ENCODE results near the gene DTHD1. TPM values are rescaled to one million over a fixed set of nuclear protein-coding genes. Genes with fewer than 3 reads are reported as not detected.
A peak's percentile ranks its signal among the peaks of the same experiment; 100 is the strongest.

DTHD1 gene
- total RNA-seq = under 1 TPM; 0.74 to 0.99 TPM

DNA sequence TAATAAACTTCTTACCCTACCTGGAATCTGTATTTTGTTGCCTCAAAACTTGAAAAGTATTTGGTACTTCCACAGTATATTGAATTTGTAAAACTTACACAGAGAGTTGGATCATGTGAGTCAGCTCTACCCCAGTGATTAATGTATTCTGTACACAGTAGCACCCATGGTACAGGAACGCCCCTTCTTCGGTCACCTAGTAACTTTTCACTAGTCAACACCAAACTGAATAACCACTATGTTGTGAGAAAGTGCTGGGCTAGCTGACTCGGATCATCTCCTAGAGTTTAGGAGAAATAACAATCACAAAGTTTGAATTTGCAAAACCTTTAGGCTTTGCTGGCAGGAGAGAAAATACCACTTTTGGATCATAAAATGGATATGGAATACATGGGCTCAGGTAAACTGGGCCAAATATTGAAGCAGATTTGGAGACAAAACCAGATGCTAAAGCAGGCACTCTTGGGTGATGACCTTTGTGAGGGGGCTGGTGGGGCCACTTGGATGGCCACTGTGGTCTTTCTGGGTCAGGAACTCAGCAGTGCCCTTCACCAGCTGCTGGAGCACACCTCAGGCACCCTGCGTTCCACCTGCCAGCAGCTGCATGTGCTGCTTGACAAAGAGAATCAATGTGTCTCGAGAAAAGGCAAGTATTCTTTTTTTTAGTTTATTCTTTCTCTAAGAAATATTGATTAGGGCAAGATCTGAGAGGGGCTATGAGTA is at the start of gene DTHD1:
TSS of gene DTHD1 (plus strand) at position 233 of the 723 bp plus-strand sequence. CDS start at position 376, 143 bp downstream.
- Mint-ChIP-seq H3K27ac (peak within 1 kb of the TSS; percentile 86), H3K4me1 (peaks cover 30% of the 10 kb centered on the region), H3K36me3 (ENCODE audit: low read depth) (peaks cover 6% of the 10 kb centered on the region), H3K9me3 (no peaks in the 10 kb centered on the region), H3K27me3 (no peaks in the 10 kb centered on the region), H3K4me3 (peak within 1 kb of the TSS; percentile 36)
- ATAC-seq (replicated peaks) = peak; percentile 53

GRCh38 chr4:36233567-36234266 is 47.7 kb upstream of the DTHD1 start:
- Mint-ChIP-seq H3K27me3 (no peaks in the 10 kb centered on the region), H3K9me3 (no peaks in the 10 kb centered on the region), H3K4me1 (peaks cover 60% of the 10 kb centered on the region), H3K36me3 (ENCODE audit: low read depth) (peaks cover 75% of the 10 kb centered on the region), H3K27ac (peak overlapping the region; percentile 74), H3K4me3 (peak overlapping the region; percentile 29)
- peak; percentile 68 for ATAC-seq (replicated peaks)

DNA sequence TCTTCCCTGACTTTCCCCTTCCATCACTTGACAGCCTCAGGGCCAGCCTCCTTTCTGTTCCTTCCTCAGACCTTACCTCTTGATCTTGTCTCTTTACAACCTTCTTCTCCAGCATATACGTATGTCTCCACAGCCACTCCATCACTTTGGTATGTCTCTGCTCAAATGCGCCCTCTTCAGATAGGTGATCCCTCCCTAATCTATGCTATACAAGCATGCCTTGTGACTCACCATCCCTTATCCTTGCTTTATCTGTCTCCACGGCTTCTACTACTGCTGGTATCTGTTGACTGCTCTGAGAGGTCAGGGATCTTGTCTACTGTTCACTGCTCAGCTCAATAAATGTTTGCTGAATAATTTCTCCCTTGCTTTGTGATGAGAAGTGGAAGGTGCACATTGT is 46.1 kb upstream of the DTHD1 start:
- Mint-ChIP-seq H3K27me3 (no peaks in the 10 kb centered on the region), H3K4me1 (peaks cover 69% of the 10 kb centered on the region), H3K4me3 (peak overlapping the region; percentile 11), H3K9me3 (no peaks in the 10 kb centered on the region), H3K27ac (no peak overlapping the region), H3K36me3 (ENCODE audit: low read depth) (peaks cover 83% of the 10 kb centered on the region)
- peak; percentile 45 for ATAC-seq (replicated peaks)

DNA sequence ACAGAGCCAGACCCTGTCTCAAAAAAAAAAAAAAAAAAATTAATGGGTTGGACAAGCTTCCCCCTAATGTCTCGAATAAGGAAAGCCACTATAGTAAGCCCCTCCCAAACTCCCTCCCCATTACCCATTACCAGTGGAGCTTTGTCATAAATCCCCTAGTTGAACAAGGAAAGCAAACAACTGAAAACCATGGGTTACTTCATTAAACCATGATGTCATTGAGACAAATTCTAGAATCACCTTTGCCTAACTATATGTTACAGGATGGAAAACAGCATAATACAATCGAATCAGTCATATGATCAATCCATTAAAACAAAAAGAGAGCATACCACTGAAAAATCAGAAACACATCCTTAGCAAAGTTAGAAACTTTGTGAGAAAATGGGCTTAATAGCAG is 45.3 kb upstream of the DTHD1 start:
- peak; percentile 22 for ATAC-seq (replicated peaks)
- Mint-ChIP-seq H3K9me3 (no peaks in the 10 kb centered on the region), H3K36me3 (ENCODE audit: low read depth) (peaks cover 79% of the 10 kb centered on the region), H3K4me1 (peaks cover 69% of the 10 kb centered on the region), H3K4me3 (no peak overlapping the region), H3K27ac (no peak overlapping the region), H3K27me3 (no peaks in the 10 kb centered on the region)

DNA sequence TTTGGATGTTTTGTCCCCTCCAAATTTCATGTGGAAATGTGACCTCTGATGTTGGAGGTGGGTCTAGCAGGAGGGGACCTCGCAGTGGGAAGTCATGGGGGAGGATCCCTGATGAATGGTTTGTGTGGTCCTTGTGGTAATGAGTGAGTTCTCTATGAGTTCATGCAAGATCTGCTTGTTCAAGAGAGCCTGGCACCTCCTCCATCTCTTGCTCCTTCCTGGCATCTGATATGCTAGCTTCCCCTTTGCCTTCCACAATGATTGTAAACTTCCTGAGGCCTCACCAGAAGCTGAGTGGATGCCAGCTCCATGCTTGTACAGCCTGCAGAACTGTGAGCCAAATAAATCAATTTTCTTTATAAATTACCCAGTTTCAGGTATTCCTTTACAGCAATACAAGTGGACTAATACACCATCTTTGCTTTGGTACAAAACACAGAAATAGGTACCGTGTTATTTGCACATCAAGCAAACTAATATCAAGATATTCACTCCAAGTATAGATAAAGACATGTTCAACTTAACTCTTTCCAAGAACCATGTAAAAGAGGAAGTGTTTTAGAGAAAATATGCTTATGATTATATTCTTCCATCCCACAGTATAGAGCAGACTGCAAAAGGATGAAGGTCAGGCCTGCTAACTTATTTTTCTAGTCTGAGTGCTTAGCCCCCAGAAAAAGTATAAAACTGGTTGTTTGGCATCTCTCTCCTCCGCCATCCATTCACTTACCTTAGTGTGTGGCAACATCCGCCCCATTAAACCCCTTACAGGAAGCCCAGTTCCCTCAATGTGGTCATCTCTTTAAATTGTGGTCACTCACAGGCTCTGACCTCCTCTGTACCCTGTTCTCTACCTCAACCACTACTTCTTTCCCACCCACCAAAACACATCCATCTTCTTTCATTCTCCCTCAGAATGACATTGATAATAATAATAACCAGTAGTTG is 43.8 kb upstream of the DTHD1 start:
- peak overlapping the region; percentile 46 for H3K4me3 Mint-ChIP-seq
- H3K4me1 Mint-ChIP-seq = peaks cover 69% of the 10 kb centered on the region
- no peak for ATAC-seq (replicated peaks)
- no peaks in the 10 kb centered on the region for H3K9me3 Mint-ChIP-seq
- peak overlapping the region; percentile 13 for H3K27ac Mint-ChIP-seq
- H3K36me3 Mint-ChIP-seq (ENCODE audit: low read depth) = peaks cover 86% of the 10 kb centered on the region
- H3K27me3 Mint-ChIP-seq = no peaks in the 10 kb centered on the region

- H3K4me1 Mint-ChIP-seq = peaks cover 38% of the 10 kb centered on the region
- H3K27ac Mint-ChIP-seq = peak overlapping the region; percentile 99
- peak; percentile 6 for ATAC-seq (replicated peaks)
- peak overlapping the region; percentile 88 for H3K4me3 Mint-ChIP-seq
- peaks cover 60% of the 10 kb centered on the region for H3K36me3 Mint-ChIP-seq (ENCODE audit: low read depth)
- no peaks in the 10 kb centered on the region for H3K9me3 Mint-ChIP-seq
- H3K27me3 Mint-ChIP-seq = no peaks in the 10 kb centered on the region
Measured at GRCh38 chr4:36241771-36242170, 39.6 kb upstream of the DTHD1 start.

DNA sequence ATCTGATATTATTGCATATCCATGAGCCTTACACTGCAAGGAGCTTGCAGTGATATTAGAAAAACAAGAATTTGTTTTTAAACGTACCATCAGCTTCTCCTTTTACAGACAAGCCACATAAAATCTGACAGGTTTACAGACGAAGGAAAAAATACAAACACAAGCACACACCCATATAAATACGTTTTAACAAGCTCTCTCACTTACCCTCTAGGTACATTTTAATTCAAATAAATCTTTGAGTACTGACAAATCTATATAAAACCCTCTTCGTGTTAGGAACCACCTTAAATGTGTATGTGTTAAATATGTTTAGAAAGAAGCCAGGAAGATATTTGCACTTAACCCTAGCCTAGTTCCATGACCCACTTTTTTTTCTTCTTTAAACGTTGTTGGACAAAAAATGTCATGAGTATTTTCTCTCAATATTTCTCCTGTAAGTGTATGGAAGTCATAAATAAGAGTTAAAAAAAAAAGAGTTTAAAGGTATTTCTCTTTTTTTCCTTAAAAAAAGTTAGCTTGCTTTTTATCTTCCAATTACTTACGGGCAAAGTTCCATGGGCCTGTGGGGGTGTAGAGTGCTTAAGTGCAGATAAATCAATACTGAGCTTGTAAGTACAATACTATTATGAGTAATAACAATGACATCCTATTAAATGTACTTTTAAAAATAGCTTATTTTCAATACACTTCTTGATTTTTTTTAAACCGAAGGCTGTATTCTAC is 38.6 kb upstream of the DTHD1 start:
- H3K27ac Mint-ChIP-seq = peak overlapping the region; percentile 99
- H3K27me3 Mint-ChIP-seq = no peaks in the 10 kb centered on the region
- no peak for ATAC-seq (replicated peaks)
- H3K4me3 Mint-ChIP-seq = peak overlapping the region; percentile 88
- H3K36me3 Mint-ChIP-seq (ENCODE audit: low read depth) = peaks cover 51% of the 10 kb centered on the region
- no peaks in the 10 kb centered on the region for H3K9me3 Mint-ChIP-seq
- peaks cover 33% of the 10 kb centered on the region for H3K4me1 Mint-ChIP-seq

- Mint-ChIP-seq H3K36me3 (ENCODE audit: low read depth) (peaks cover 43% of the 10 kb centered on the region), H3K4me1 (peaks cover 27% of the 10 kb centered on the region), H3K27ac (peak overlapping the region; percentile 99), H3K27me3 (no peaks in the 10 kb centered on the region), H3K9me3 (no peaks in the 10 kb centered on the region), H3K4me3 (peak overlapping the region; percentile 88)
- ATAC-seq (replicated peaks) = peak; percentile 46
Measured at GRCh38 chr4:36243355-36244256, 37.8 kb upstream of the DTHD1 start.

GRCh38 chr4:36244257-36245082 is 36.9 kb upstream of the DTHD1 start, which contains the start of gene ARAP2:
TSS of gene ARAP2 (minus strand) at chr4:36244514. CDS start at chr4:36229486, 15,028 bp downstream.
- Mint-ChIP-seq H3K4me3 (peak within 1 kb of the TSS; percentile 88), H3K4me1 (peaks cover 23% of the 10 kb centered on the region), H3K36me3 (ENCODE audit: low read depth) (peaks cover 34% of the 10 kb centered on the region), H3K9me3 (no peaks in the 10 kb centered on the region), H3K27me3 (no peaks in the 10 kb centered on the region), H3K27ac (peak within 1 kb of the TSS; percentile 99)
- peak; percentile 79 for ATAC-seq (replicated peaks)

GRCh38 chr4:36249610-36250009 is 31.8 kb upstream of the DTHD1 start:
- Mint-ChIP-seq H3K4me3 (no peak overlapping the region), H3K36me3 (ENCODE audit: low read depth) (no peaks in the 10 kb centered on the region), H3K9me3 (no peaks in the 10 kb centered on the region), H3K27ac (no peak overlapping the region), H3K4me1 (peaks cover 7% of the 10 kb centered on the region), H3K27me3 (no peaks in the 10 kb centered on the region)
- ATAC-seq (replicated peaks) = peak; percentile 38

- Mint-ChIP-seq H3K4me1 (peaks cover 24% of the 10 kb centered on the region), H3K27me3 (no peaks in the 10 kb centered on the region), H3K27ac (no peak overlapping the region), H3K9me3 (no peaks in the 10 kb centered on the region), H3K36me3 (ENCODE audit: low read depth) (no peaks in the 10 kb centered on the region), H3K4me3 (no peak overlapping the region)
- ATAC-seq (replicated peaks) = no peak
Measured at GRCh38 chr4:36251983-36252382, 29.4 kb upstream of the DTHD1 start.

DNA sequence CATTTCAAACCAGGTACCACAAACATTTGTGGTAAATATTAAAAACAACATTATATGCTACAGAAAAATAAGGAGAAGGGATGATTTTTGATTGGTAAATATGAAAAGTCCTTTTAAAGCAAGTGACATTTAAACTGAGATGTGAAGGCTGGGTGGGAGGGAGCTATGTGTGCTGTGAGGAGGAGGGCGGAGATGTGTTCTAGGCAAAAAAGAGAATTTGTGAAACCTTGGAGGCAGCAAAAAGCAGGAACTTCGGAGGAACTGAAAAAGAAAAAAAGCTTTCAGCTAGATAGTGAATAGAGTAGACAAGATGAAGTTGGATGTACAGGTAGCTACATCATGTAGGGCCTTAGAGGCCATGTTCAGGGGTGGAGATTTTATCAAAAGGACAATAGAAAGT is 27.0 kb upstream of the DTHD1 start:
- peak overlapping the region; percentile 6 for H3K27ac Mint-ChIP-seq
- no peaks in the 10 kb centered on the region for H3K36me3 Mint-ChIP-seq (ENCODE audit: low read depth)
- peaks cover 24% of the 10 kb centered on the region for H3K4me1 Mint-ChIP-seq
- H3K4me3 Mint-ChIP-seq = no peak overlapping the region
- no peak for ATAC-seq (replicated peaks)
- H3K9me3 Mint-ChIP-seq = no peaks in the 10 kb centered on the region
- no peaks in the 10 kb centered on the region for H3K27me3 Mint-ChIP-seq

Data from activated T-helper 17 cell treated with anti-CD3 and anti-CD28 coated beads, Interleukin-2, amount 50 U/mL, for 72 hours (primary cell).